ENCODE data around the gene CAPRIN2. TPM values are rescaled to one million over a fixed set of nuclear protein-coding genes. Genes with fewer than 3 reads are reported as not detected.

CAPRIN2 gene
- total and polyA plus RNA-seq, 2 experiments from 2014 or later, result 36.5 to 41.3 TPM

DNA sequence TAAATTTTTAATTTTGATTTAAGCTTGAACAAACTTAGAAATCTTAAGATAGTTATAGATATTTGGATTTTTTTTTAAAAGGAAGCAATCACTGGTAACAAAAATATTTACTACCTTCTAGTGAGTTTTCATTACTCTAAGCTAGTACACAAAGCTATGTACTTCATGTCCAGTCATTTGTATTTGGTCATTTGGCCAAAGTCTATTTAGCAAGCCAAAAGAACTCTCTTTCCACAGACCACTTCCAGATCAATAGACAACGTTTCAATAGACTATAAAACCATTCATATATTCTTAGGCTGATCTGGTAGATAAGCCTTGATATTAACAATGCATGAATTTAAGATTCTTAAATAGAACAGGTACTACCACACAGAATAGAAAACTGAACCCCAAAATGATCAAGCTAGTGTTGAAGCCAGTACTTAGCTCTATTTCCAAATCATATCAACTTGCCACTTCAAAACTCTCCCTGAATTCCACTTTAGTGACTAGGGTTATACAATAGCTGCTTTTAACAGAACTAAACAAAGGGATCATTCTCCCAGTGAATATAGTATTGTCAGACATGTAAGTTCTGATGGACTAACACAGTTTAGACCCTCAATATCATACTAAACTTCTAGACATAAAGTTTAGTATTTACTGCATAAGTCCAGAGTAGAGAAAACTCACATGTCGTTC, 21.7 kb downstream of the CAPRIN2 start:
- Histone ChIP-seq H3K36me3 (ENCODE audit: insufficient read depth) (peaks cover 10% of the 10 kb centered on the region; the same call in 1 of the 2 replicates), H4K20me1 (replicated peaks; ENCODE audit: insufficient read depth) (no peaks in the 10 kb centered on the region; the same call in 1 of the 2 replicates), H3K4me3 (no peak overlapping the region), H3K4me2 (no peak overlapping the region), H3K79me2 (replicated peaks; ENCODE audit: insufficient read depth) (peaks cover 16% of the 10 kb centered on the region), H3K9me2 (ENCODE audit: insufficient read depth) (no peaks in the 10 kb centered on the region), H3F3A (replicated peaks; ENCODE audit: low read depth) (no peaks in the 10 kb centered on the region), H3K27me3 (ENCODE audit: insufficient read depth) (no peaks in the 10 kb centered on the region), H2AFZ (no peak overlapping the region), H3K27ac (ENCODE audit: low read depth) (no peak overlapping the region), H3K4me1 (ENCODE audit: insufficient read depth) (no peaks in the 10 kb centered on the region)
- Mint-ChIP-seq H3K27ac (no peak overlapping the region), H3K4me3 (no peak overlapping the region), H3K9me3 (no peaks in the 10 kb centered on the region), H3K4me1 (no peaks in the 10 kb centered on the region), H3K36me3 (ENCODE audit: low read depth) (peaks cover 40% of the 10 kb centered on the region), H3K27me3 (ENCODE audit: insufficient read depth, low read depth, poor library complexity) (no peaks in the 10 kb centered on the region)
- TF ChIP-seq ZNF114 (CRISPR knock-in tag; IDR thresholded peaks at IDR 0.05) (no peak), STAT1 (IDR thresholded peaks at IDR 0.05; ENCODE audit: unreplicated experiment) (no peak), EZH2 (IDR thresholded peaks at IDR 0.05; ENCODE audit: low read depth, unreplicated experiment) (no peak)
- TF ChIP-seq, protein P1, sequence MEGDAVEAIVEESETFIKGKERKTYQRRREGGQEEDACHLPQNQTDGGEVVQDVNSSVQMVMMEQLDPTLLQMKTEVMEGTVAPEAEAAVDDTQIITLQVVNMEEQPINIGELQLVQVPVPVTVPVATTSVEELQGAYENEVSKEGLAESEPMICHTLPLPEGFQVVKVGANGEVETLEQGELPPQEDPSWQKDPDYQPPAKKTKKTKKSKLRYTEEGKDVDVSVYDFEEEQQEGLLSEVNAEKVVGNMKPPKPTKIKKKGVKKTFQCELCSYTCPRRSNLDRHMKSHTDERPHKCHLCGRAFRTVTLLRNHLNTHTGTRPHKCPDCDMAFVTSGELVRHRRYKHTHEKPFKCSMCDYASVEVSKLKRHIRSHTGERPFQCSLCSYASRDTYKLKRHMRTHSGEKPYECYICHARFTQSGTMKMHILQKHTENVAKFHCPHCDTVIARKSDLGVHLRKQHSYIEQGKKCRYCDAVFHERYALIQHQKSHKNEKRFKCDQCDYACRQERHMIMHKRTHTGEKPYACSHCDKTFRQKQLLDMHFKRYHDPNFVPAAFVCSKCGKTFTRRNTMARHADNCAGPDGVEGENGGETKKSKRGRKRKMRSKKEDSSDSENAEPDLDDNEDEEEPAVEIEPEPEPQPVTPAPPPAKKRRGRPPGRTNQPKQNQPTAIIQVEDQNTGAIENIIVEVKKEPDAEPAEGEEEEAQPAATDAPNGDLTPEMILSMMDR (conservative IDR thresholded peaks at IDR 0.05; ENCODE audit: low read depth in 2 of 2), result no peak
- ATAC-seq (no peak), DNase-seq (ENCODE audit: low spot score) (no peak)

GRCh38 chr12:30730011-30730410, 24.7 kb downstream of the CAPRIN2 start:
- H3K4me3 Mint-ChIP-seq, result no peak overlapping the region
- peaks cover 38% of the 10 kb centered on the region for H3K36me3 Mint-ChIP-seq (ENCODE audit: low read depth)
- H3K27ac ChIP-seq (ENCODE audit: low read depth), result no peak overlapping the region
- no peaks in the 10 kb centered on the region for H3K4me1 ChIP-seq (ENCODE audit: insufficient read depth)
- peaks cover 18% of the 10 kb centered on the region for H3K79me2 ChIP-seq (replicated peaks; ENCODE audit: insufficient read depth)
- no peak overlapping the region for H3K4me3 ChIP-seq
- H3K9me3 Mint-ChIP-seq, result no peaks in the 10 kb centered on the region
- no peaks in the 10 kb centered on the region for H3K4me1 Mint-ChIP-seq
- no peak overlapping the region for H2AFZ ChIP-seq
- no peaks in the 10 kb centered on the region for H3K27me3 ChIP-seq (ENCODE audit: insufficient read depth)
- no peak overlapping the region for H3K4me2 ChIP-seq
- peaks cover 9% of the 10 kb centered on the region for H4K20me1 ChIP-seq (replicated peaks; ENCODE audit: insufficient read depth)
- no peak overlapping the region for H3K27ac Mint-ChIP-seq
- no peaks in the 10 kb centered on the region for H3K9me2 ChIP-seq (ENCODE audit: insufficient read depth)
- peaks cover 15% of the 10 kb centered on the region; the same call in 1 of the 2 replicates for H3K36me3 ChIP-seq (ENCODE audit: insufficient read depth)
- H3F3A ChIP-seq (replicated peaks; ENCODE audit: low read depth), result no peaks in the 10 kb centered on the region
- DNase-seq (ENCODE audit: low spot score), result no peak
- H3K27me3 Mint-ChIP-seq (ENCODE audit: insufficient read depth, low read depth, poor library complexity), result no peaks in the 10 kb centered on the region
- ATAC-seq, result no peak
- TF ChIP-seq ZNF331 (CRISPR knock-in tag; IDR thresholded peaks at IDR 0.05; ENCODE audit: low read depth) (no peak), EZH2 (IDR thresholded peaks at IDR 0.05; ENCODE audit: low read depth, unreplicated experiment) (no peak), ETS1 (IDR thresholded peaks at IDR 0.05) (no peak), ZNF462 (CRISPR knock-in tag; IDR thresholded peaks at IDR 0.05) (no peak), STAT1 (IDR thresholded peaks at IDR 0.05; ENCODE audit: unreplicated experiment) (no peak)
- TF ChIP-seq, protein P1 (conservative IDR thresholded peaks at IDR 0.05; ENCODE audit: low read depth in 2 of 2), result no peak
